Measurements from ENCODE around the gene TLNRD1. TPM values are rescaled to one million over a fixed set of nuclear protein-coding genes. Genes with fewer than 3 reads are reported as not detected.

Gene TLNRD1
- total RNA-seq, result 10 to 100 TPM; 13.4 to 19.6 (median 17.5) TPM
- 13.1 TPM for total RNA-seq (2013)

- peak within 1 kb of the TSS; percentile 98 for H3K27ac ChIP-seq (ENCODE audit: low read length)
- Mint-ChIP-seq H3K4me3 (peak within 1 kb of the TSS; percentile 94), H3K4me1 (peaks cover 39 to 47% of the 10 kb centered on the region in 2 donors), H3K27ac (peak within 1 kb of the TSS; percentile 94 to 96), H3K36me3 (no peaks in the 10 kb centered on the region), H3K9me3 (no peaks in the 10 kb centered on the region), H3K27me3 (ENCODE audit: low read depth in 2 of 2) (no peaks in the 10 kb centered on the region)
- no peaks in the 10 kb centered on the region for H3K27me3 ChIP-seq (ENCODE audit: control insufficient read depth, insufficient read depth, low read length)
- peak; percentile 62 to 78 (median 78) for ATAC-seq
- WGBS (ENCODE audit: insufficient coverage), result under 1% methylated on average over 66 of the region's 66 CpGs
- H3K9me3 ChIP-seq (ENCODE audit: control insufficient read depth, insufficient read depth, low read length), result no peaks in the 10 kb centered on the region
- peak; percentile 73 to 92 for DNase-seq
- peaks cover 4% of the 10 kb centered on the region for H3K36me3 ChIP-seq (ENCODE audit: control insufficient read depth, insufficient read depth, low read length)
- peak within 1 kb of the TSS; percentile 94 for H3K4me3 ChIP-seq (ENCODE audit: low read length)
- peaks cover 20% of the 10 kb centered on the region for H3K4me1 ChIP-seq (ENCODE audit: control insufficient read depth, insufficient read depth, low read length)
- no peak for TF ChIP-seq CTCF (IDR thresholded peaks at IDR 0.05)
- intact Hi-C loops (cut with micrococcal nuclease), result loop anchor here (1.0 kb wide), 1 partner anchor 10 kb away; no protein-coding TSS in a partner anchor
Measured at GRCh38 chr15:81000624-81001151, at the start of gene TLNRD1. Gene TLNRD1, plus strand, starts transcription at chr15:81000923. Its CDS starts 1,349 bp downstream, at chr15:81002272.

- Mint-ChIP-seq H3K4me3 (no peak overlapping the region), H3K36me3 (peaks cover 6% of the 10 kb centered on the region), H3K4me1 (peaks cover 5 to 23% of the 10 kb centered on the region in 2 donors), H3K9me3 (no peaks in the 10 kb centered on the region), H3K27me3 (ENCODE audit: low read depth in 2 of 2) (no peaks in the 10 kb centered on the region), H3K27ac (no peak overlapping the region)
- H3K36me3 ChIP-seq (ENCODE audit: control insufficient read depth, insufficient read depth, low read length), result peaks cover 50% of the 10 kb centered on the region
- H3K9me3 ChIP-seq (ENCODE audit: control insufficient read depth, insufficient read depth, low read length), result no peaks in the 10 kb centered on the region
- H3K4me3 ChIP-seq (ENCODE audit: low read length), result no peak overlapping the region
- no peak overlapping the region for H3K27ac ChIP-seq (ENCODE audit: low read length)
- intact Hi-C loops (cut with micrococcal nuclease), result no loop called here
- ATAC-seq (no peak), DNase-seq (no peak)
- H3K4me1 ChIP-seq (ENCODE audit: control insufficient read depth, insufficient read depth, low read length), result no peaks in the 10 kb centered on the region
- no peaks in the 10 kb centered on the region for H3K27me3 ChIP-seq (ENCODE audit: control insufficient read depth, insufficient read depth, low read length)
- 81% methylated on average over 5 of the region's 5 CpGs for WGBS (ENCODE audit: insufficient coverage)
- TF ChIP-seq CTCF (IDR thresholded peaks at IDR 0.05), result no peak
Measured at GRCh38 chr15:80951941-80952340, 48.8 kb upstream of the TLNRD1 start.

GRCh38 chr15:80953001-80953952, 47.4 kb upstream of the TLNRD1 start:
- H3K36me3 ChIP-seq (ENCODE audit: control insufficient read depth, insufficient read depth, low read length), result peaks cover 37% of the 10 kb centered on the region

More at GRCh38 chr15:80953001-80953952, 47.4 kb upstream of the TLNRD1 start:
- Mint-ChIP-seq H3K27me3 (ENCODE audit: low read depth in 2 of 2) (no peaks in the 10 kb centered on the region), H3K4me3 (no peak overlapping the region), H3K4me1 (peaks cover 12 to 29% of the 10 kb centered on the region in 2 donors), H3K36me3 (no peaks in the 10 kb centered on the region), H3K9me3 (no peaks in the 10 kb centered on the region), H3K27ac (no peak overlapping the region)
- H3K4me3 ChIP-seq (ENCODE audit: low read length), result no peak overlapping the region
- TF ChIP-seq CTCF (IDR thresholded peaks at IDR 0.05), result no peak
- WGBS (ENCODE audit: insufficient coverage), result 97% methylated on average over 12 of the region's 12 CpGs
- no peak overlapping the region for H3K27ac ChIP-seq (ENCODE audit: low read length)
- no peaks in the 10 kb centered on the region for H3K4me1 ChIP-seq (ENCODE audit: control insufficient read depth, insufficient read depth, low read length)
- DNase-seq, result no peak
- intact Hi-C loops (cut with micrococcal nuclease), result no loop called here
- no peaks in the 10 kb centered on the region for H3K9me3 ChIP-seq (ENCODE audit: control insufficient read depth, insufficient read depth, low read length)
- no peak for ATAC-seq
- no peaks in the 10 kb centered on the region for H3K27me3 ChIP-seq (ENCODE audit: control insufficient read depth, insufficient read depth, low read length)
